ENCODE results near the gene AMFR. TPM values are rescaled to one million over a fixed set of nuclear protein-coding genes. Genes with fewer than 3 reads are reported as not detected.

Gene AMFR
- polyA plus RNA-seq, 1 donor: 42.9 TPM

DNA sequence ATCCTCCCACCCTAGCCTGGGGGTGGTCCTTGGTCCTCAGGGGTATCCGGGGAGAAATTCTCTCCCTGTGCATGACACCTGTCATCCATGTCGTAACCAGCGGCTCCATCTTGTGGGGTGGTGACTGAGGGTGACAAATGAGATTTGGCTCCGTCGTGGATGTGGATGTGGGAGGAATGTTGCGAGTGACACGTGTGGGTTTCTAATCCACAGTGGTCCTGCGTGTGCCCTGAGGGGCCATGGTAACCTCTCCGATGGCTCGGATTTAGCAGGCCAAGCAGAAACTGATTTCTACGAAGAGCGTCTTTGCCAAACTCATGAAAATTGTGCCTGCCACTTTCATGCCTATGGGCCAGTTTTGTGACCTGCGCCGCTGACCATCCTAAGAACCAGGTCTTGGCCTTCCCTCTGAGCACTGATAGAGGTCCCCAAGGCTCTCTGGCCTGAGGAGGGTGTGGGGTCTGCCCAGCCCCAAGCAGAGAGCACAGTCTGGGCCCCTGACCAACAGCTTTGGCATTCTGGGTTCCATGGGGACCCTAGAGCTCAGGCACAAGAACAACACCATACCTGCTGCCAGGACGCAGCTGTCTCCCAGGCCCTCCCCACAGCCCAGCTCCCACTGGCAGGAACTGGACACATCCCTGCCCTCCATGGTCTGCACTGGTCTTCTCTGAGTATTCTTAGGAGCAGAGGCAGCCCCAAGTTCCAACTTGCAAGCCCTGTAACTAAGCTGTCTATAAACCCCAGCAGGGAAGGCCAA is 79.0 kb downstream of the AMFR start:
- DNase-seq: no peak

DNA sequence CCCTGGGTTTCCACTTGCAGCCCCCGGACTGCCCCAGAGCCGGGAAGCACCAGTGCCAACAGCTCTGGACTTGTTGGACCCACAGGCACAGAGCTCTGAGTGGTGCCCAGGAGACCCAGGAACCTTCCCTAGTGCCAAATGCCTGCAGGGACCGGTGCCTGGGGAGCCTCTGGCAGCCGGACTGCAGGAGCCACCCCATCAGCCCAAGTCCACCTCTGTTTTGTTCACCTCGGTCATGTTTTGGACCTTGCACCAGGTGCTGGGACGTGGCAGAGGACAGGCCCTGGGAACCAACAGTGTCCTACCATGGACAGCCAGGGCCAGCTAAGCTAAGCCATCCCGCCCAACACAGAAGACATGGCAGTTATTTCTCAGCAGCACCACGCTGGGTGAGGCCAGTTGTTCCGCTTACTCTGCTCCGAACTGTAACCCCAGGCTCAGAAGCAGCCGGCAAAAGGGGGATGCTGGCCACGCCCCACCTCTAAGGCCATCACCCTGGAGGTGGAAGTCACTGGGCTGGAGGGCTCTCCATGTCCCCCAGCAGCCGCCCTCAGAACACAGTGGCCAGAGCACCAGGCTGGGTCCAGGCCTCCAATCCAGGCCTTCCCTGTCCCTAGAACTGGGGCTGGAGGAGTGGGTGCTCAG is 79.8 kb downstream of the AMFR start:
- DNase-seq: no peak

DNA sequence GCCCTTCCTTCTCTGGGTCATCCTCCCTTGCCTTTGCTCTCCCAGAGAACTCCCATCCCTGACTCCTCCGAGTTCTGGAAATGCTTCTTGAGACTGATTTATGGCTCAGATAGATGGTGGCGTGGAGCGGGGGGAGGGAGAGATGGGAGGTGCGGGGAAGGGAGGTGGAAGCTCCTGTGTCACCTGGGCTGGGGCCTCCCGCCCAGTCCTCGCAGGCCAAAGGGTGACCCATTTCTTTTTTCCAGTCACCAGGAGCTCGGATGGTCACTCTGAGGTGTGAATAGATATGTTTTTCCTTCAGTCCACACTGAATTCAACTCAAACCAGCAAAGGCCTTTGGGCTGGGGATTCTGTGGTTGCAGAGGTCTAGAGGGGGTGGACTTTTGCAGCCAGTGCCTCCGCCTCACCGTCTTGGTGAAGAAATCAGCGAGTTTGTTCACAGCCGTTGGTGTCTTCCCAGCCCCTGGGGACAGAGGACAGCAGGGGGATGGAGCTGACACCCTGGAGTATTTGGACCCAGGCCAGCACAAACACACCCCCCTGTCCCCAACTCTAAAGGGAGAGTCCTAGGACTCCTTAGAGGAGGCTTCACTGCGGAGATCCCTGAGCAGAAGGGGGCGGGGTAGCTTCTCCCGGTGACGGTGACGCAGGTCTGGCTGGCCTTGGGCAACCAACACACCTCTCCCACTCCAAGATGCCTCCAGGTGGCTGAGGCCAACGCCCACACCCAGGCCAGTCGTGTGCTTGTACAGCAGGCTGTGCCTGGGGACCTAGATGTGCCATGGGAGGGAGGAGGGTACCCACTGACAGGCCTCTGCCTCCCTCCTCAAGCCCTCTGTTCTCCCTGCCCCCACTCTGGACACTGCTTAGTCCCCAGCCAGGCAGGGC is 80.6 kb downstream of the AMFR start:
- DNase-seq: no peak

DNA sequence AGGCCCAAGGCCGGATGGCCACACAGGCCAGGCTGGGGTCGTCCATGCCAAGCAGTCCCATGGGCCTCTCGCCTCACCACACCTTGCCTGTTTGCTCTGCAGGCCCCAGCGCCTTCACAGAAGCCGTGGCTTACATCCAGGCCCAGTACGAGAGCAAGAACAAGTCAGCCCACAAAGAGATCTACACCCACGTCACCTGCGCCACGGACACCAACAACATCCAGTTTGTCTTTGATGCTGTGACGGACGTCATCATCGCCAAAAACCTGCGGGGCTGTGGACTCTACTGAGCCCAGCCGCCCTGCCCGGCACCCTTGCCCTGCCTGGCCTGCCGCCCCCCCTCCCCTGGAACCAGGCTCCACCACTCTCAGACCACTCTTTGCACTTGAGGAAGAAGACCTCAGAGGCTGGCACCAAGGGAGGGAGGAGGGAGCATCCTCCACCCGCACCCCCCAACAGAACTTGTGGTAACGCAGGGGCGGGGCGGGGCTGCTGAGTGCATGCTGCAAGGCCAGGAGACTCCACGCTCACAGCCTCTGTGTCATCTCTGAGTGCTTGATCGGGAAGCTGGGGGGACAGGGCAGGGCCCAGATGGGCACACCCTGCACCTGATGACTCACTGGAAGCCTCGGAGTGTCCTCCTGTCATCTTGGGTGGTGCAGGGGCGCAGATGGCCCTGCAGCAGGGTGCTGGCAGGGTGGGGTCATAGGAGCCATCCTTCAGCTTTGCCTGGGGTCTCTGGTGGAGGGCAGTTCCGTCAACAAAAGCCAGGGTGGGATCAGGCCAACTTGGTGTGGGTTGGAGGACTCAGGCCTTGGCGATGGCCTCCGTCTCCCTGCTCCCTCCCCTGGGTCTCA is 81.5 kb downstream of the AMFR start:
- DNase-seq: no peak

DNA sequence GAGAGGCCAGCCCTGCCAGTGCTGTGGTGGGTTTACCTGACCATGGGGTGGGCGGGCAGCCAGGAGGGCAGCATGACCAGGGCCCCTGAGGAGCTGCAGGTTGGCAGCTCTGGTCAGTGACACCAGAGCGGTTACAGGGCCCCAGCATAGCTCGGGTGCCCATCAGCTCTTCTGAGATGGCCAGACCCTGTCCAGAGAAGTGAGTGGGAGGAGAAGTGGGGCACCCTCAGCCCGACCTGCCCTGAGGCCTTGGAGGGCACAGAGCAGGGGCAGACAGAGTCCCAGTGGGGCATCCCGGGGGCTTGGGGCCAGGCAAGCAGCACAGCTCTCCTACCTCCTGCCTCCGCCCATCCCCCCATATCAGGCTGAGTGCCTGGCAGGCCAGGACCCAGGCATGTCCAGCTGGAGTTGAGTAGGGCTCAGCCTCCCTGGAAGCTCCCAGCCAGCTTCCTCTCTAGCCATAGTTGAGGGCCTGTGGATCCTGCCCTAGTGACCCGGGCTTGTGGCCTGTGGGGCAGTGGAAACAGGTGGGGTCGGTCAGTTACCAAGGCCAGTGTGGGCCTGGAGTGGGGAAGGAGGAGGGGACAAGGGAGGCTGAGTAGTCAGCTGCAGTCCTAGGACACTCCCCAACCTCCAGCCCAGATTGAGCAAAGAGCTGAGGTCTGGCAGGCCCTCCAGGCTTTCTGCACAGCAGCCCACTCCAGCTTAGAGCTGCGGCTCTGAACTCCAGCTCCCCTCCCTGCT is 83.5 kb downstream of the AMFR start:
- no peak for DNase-seq

DNA sequence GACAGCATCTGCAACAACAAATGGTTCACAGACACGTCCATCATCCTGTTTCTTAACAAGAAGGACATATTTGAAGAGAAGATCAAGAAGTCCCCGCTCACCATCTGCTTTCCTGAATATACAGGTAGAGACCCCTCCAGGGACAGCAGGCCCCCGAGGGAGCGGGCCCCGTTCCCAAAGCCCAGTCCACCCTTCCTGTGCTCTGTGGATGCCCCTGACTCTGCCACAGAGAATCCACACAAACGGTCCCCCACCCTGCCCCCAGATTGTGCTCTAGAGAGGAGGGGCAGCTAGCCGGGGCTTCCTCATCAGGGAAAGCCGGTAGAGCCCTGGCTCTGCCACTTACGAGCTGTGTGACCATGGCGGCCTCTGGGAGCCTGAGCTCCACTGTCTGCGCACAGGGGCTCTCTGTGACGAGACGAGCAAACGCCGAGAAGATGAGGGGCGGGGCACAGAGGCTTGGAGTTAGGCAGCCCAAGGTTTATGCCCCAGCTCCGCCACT is 84.4 kb downstream of the AMFR start:
- no peak for DNase-seq

DNA sequence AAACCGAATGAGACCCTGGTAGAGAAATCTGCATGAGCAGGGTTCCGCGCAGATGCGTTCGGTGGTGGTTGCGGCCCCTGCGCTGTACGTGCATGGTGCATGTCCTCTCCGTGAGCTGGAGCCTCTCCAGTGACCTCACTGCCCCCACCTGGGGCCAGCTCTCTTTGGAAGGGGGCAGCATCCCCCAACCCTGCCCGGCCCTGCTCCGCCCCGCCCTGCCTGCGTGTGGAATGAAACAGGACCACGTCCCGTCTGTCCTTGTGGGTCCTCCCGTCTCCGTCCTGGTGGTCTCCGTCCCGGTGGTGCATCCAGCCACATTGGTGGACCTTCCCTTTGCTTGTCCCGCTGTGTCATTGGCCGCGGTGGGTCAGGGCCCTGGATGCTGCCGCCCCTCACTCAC is 84.9 kb downstream of the AMFR start:
- no peak for DNase-seq

DNA sequence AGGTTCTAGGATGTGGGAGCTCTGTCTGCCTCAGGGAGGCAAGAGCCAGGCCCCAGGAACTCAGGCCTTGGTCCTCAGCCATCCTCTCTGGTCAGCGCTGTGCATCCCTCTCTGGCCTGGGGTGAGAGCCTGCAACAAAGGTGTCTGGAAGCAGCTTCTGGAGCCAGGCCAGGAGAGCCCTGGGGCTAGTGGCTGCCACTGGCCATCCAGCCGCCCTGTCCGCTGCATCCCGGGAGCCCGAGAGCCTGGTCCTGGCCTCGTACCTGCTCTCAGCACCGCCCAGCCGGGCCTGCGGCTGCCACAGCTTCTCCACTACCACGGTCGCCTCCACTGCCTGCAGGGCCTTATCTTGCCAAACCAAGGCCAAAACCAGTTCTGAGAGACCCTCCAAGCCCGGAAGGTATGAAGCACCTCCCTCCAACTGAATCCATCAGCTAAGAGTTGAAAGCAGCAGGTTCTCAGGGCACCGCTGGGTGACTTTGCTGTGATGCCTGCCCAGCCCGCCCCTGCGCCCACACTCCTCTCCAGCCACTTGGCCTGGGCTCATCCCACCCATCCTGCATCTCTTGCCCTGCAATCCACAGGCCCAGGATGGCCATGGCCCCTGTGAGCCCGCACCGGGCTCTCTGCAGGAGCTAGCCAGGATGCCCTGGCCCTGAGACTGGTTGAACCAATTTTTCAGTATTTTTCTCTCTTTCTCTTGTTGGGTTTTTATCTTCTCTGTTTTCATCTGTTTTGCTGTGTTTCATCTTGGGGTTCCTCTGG is 85.7 kb downstream of the AMFR start:
- DNase-seq: no peak

DNA sequence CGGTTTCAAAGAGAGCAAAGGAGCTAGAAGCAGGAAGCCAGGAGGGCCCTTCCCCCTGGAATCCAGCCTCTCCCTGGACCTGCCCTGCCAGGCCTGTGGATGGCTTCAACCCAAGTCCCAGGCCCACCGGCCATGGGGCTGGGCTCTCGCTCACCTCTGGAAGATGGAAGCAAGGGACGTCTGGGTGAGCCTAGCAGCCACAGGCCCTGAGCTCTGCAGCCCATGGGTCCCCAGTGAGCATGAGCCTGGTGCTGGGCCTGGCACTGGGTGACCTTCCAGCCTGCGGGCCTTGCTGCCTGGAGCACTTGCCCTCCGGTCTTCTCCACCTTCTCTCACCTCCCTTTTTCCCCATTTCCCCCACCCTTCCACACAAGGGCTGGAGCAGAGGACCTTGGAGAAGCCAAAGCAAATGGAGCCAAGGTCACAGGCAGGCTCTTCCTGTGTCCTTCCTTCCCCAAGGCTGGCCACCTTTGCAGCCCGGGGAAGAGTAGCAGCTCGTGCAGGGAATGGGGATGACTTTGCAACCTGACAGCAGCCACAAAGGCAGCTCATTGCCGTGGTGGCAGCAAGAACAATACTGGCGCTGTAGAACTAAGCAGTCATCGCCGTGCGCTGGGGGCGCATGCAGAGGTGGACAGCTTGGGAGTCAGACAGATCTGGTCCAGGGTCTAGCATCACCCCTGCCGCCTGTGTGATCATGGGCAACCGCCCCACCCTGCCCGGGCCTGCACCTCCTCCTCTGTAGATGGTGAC is 86.6 kb downstream of the AMFR start:
- no peak for DNase-seq

DNA sequence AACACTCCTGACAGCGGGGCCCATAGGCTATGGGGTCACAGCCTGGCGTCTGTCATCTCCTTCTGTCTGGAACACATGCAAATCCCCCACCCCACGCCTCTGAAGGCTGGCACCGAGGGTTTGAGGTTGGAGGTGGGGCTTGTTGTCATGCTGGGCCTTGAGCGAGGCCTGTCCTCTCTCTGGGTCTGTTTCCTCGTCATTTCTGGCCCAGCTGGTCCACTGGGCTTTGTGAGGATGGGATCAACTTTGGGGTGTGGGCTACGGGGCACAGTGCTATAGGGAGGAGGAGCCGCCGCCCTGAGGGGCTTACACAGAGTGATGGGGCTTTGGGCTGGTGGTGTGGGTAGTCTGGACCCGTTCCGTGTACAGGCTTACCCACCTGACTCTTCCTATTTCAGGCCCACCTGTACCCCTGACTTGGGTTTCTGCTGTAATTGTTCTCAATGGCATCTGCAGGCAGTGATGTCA is 87.5 kb downstream of the AMFR start:
- DNase-seq: no peak

DNA sequence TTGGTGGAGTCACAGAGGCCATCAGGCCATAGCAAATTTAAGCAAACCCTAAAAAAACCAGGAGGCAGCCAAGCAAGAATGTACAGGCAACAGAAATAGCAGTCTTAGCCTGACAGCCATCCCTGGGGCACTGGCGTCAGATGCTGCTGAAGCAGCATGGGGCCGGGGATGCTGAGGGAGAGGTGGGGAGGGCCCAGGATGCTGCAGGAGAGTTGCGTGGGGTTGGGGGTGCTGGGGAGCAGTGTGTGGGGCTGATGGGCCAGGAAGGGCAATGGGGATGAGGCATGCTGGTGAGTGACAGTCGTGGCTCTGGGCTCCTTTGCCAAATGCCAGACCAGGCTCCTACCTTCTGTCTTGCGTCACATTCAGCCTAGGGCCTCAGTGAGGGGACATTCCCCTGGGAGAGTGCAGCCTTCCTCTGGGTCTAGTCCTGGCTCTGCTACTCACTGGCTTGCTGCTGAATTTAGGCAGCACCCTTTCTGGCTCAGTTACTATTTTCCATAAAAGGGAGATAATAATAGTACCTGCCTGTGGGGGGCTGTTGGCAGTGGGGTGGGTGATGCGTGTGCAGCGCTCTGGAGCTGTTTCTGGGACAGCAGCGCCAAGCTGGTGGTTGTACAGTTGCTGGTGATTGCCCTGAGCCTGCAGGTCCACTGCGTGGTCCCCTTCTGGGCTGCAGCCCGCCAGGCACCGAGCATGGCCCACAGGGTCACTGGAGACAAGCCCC is 88.1 kb downstream of the AMFR start:
- no peak for DNase-seq

DNA sequence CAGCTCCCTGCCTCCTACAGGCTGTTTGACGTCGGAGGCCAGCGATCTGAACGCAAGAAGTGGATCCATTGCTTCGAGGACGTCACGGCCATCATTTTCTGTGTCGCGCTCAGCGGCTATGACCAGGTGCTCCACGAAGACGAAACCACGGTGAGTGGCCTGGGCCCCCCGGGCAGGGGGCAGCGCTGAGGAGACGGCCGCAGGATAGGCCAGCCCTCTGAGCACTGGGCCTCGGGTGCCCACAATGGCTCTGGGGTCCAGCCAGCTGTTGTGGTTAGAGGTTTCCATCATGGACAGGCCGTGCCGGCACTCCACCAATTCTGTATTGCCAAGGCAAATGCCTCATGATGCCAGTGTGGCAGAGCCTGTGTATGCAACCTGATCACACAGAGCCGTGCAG is 88.6 kb downstream of the AMFR start:
- DNase-seq: no peak

DNA sequence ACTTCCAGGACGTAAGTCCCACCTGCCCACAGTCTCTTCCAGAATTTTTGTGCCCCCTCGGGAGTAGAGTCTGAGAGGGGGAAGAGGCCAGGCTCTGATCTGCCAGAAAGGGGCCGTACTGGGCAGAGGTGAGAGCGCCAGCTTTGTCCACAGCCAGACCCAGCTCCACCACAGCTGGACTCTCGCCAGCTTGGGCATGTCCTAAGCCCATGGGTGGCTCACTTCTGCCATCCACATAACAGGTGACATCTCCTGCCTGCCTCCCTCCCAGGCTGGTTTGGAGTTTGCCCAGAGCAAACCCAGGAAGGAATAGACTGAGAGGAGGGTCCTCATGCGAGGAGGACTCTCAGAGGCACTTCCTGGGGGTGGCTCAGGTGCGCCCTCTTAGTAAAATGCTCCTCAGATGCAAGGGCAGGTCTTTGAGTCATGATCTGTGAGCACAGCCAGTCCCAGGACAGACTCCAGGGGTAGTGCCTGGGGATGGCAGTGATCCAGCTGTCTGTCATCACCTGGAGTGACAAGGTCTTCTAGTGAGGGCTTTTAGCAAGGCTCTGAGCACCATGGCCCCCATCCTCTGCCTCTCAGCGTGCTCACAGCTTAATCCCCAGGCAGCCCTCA is 89.2 kb downstream of the AMFR start:
- no peak for DNase-seq

DNA sequence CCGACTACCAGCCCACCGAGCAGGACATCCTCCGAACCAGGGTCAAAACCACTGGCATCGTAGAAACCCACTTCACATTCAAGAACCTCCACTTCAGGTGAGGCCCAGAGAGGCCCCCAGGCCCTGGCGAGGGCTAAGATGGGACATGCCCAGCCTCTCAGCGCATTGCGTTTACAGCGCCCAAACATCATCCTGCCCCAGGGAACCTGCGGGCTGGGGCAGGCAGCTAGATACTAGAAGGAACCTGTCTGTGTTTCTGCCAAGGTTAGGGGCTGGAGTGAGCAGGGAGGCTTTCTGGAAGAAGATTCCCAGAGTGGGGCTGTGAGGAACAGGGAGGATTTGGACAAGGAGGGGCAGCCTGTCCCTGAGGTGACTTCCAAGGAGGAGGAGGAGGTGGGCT is 90.6 kb downstream of the AMFR start:
- DNase-seq: no peak

DNA sequence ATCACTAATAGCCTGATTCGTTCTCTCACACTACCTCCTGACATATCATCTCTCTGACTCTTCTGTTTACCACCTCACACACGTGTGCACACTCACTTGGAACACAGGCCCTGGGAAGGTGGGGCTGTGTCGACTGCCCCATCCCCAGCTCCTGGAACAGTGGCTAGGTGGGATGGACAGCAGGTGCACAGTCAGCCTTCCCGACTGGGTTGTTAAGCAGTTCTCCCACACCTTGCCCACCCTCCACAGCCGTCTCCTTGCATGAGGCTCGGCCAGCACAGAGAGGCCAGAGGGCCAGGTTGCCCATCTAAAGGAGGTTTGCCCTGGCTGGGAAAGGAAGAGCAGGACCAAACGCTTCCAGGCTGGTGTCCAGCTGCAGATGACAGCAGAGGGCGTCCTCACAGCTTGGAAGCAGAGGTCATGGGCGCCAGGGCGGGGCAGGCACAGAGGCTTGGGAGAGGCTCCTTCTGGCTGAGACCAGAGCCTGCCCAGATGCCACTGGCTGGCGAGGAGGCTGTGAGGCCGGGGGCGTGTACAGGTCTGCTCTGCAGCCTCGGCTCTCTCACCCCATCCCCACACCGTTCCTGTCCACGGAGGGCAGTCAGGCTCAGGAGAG is 92.8 kb downstream of the AMFR start:
- DNase-seq: no peak

DNA sequence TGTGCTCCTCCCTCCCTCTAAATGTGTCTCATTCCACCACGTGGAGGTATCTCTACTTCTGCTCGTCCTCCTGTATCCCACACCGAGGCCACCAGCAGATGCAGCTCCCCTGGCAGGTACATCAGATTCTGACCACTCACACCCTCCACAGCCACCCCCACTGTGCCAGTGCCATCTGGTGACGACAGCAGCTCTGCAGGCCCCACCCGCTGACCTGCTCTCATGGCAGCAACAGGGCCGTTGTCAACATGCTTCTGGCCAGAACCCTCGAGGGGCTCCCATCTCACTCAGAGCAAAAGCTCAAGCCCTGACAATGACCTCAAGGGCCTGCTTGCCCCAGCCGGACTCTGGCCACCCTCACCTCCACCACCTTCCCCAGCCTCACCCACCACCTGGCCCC is 93.4 kb downstream of the AMFR start:
- no peak for DNase-seq

DNA sequence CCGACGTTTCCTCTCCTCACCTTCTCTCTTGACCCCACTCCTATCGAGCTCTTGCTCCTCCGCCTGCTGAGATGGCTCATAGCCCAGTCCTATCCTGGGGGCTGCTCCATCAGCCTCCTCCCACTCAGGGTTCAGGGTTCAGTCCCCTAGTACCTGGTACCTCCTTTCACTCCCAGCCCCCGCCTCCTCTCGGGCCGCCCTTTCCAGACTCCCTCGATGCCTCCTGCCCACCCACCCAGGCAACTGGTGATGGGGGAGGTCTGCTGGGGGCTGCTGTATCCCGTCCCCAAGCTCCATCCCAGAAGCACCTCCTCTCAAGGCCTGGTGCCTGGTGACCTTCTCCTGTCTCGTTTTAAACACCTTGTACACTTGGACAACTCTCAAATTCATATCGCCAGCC is 93.9 kb downstream of the AMFR start:
- no peak for DNase-seq

DNA sequence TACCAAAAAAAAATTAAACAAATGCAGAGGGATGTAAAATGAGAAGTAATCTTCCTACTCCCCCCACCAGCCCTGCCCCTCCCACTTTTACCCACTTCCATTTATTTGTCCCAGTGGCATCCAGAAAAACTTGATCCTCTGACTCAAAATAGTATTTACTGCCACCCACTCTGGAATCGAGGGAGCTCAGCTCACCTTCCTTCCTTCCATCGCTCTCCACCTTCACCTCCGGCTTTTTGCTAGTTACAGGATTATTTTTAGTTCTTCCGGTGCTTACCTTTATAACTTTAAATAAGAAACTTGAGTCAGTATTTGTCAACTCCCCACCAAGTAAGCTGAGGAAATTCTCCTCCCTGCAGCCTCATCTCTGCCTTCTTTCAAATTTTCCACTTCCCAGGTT is 94.9 kb downstream of the AMFR start:
- DNase-seq: no peak
